GM18498 (cell line): ENCODE results near the gene CYB561.

ENCODE experiments used
- ATAC-seq: cut with Tn5 transposase; IDR thresholded peaks from one replicate; pipeline ENCODE4 v1.9.1; 2021; ENCODE audit warnings: mild to moderate bottlenecking, moderate library complexity; ENCODE audit not compliant: unreplicated experiment

CYB561 gene

GRCh38 chr17:63435681-63436522 is 10.2 kb downstream of the CYB561 start:
- ATAC-seq: no peak

GRCh38 chr17:63434951-63435571 is 11.0 kb downstream of the CYB561 start:
- no peak for ATAC-seq

GRCh38 chr17:63433746-63434591 is 12.1 kb downstream of the CYB561 start:
- no peak for ATAC-seq

GRCh38 chr17:63431939-63432804 is 13.9 kb downstream of the CYB561 start:
- ATAC-seq: no peak

GRCh38 chr17:63431618-63431938 is 14.5 kb downstream of the CYB561 start:
- no peak for ATAC-seq

GRCh38 chr17:63430223-63430622 is 15.9 kb downstream of the CYB561 start:
- no peak for ATAC-seq

- ATAC-seq: no peak
Measured at GRCh38 chr17:63429766-63430165, 16.3 kb downstream of the CYB561 start.

GRCh38 chr17:63426917-63427308 is 19.2 kb downstream of the CYB561 start:
- ATAC-seq: no peak

GRCh38 chr17:63426041-63426916 is 19.8 kb downstream of the CYB561 start:
- no peak for ATAC-seq

- ATAC-seq: no peak
Measured at GRCh38 chr17:63425483-63425882, 20.6 kb downstream of the CYB561 start.

GRCh38 chr17:63423963-63424362 is 22.1 kb downstream of the CYB561 start:
- no peak for ATAC-seq

- ATAC-seq: no peak
Measured at GRCh38 chr17:63423251-63423950, 22.7 kb downstream of the CYB561 start.

GRCh38 chr17:63421681-63422645 is 24.1 kb downstream of the CYB561 start:
- ATAC-seq: no peak

GRCh38 chr17:63420868-63421680 is 25.0 kb downstream of the CYB561 start:
- no peak for ATAC-seq

GRCh38 chr17:63419949-63420867 is 25.9 kb downstream of the CYB561 start:
- no peak for ATAC-seq

- no peak for ATAC-seq
Measured at GRCh38 chr17:63419398-63419797, 26.7 kb downstream of the CYB561 start.
